Left renal pelvis (tissue), 4 donors: ENCODE measurements around the gene KCTD15. TPM values are rescaled to one million over a fixed set of nuclear protein-coding genes. Genes with fewer than 3 reads are reported as not detected.

Experiments
- DNase-seq, 4 donors: peaks; one replicate each; pipeline ENCODE4 v3.0.0-alpha.2; 2013; ENCODE audit warnings: low read depth in 4 of 4, low spot score in 3 of 4
- polyA plus RNA-seq, 4 donors: library from polyadenylated mRNA; unstranded; fragments of 120-200 nt; gene quantifications; one replicate each; pipeline ENCODE4 v1.2.1, GENCODE V29; 2013; ENCODE audit not compliant: insufficient read length in 4 of 4

The KCTD15 gene
- polyA plus RNA-seq, 4 donors, result 42.1 to 74.7 (median 48.9) TPM

DNA sequence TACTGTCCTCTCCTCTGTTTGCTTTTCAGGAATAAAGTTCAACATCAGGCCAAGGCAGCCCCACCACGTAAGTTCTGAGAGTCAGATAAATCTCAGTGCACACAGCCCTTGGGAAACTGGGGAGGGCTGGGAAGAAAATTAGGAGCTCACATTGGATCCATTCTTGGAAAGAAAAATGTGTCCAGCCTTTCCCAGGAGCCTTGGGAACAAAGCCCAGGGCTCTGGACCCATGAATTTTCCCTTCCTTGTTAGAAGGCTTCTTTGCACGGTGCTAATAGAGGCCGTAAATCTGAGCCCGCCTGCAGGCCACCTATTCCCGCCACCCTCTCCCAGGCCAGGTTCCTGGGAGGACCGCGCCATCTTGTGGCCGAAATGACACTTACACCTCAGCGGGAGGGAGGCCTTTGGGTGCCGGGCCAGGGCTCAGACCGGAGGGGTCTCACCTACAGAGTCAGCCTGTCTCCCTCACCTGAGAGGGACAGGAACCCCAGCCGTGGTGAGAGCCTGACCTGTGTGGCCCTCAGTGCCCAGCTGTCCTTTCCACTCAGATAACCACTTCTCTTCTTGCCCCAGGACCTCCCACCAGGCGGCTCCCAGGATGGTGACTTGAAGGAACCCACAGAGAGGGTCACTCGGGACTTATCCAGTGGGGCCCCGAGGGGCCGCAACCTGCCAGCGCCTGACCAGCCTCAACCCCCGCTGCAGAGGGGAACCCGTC lies 25.1 kb upstream of the KCTD15 start:
- no peak for DNase-seq

DNA sequence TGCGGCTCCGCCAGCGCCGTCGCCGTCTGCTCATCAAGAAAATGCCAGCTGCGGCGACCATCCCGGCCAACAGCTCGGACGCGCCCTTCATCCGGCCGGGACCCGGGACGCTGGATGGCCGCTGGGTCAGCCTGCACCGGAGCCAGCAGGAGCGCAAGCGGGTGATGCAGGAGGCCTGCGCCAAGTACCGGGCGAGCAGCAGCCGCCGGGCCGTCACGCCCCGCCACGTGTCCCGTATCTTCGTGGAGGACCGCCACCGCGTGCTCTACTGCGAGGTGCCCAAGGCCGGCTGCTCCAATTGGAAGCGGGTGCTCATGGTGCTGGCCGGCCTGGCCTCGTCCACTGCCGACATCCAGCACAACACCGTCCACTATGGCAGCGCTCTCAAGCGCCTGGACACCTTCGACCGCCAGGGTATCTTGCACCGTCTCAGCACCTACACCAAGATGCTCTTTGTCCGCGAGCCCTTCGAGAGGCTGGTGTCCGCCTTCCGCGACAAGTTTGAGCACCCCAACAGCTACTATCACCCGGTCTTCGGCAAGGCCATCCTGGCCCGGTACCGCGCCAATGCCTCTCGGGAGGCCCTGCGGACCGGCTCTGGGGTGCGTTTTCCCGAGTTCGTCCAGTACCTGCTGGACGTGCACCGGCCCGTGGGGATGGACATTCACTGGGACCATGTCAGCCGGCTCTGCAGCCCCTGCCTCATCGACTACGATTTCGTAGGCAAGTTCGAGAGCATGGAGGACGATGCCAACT lies 24.4 kb upstream of the KCTD15 start:
- DNase-seq, result no peak

DNA sequence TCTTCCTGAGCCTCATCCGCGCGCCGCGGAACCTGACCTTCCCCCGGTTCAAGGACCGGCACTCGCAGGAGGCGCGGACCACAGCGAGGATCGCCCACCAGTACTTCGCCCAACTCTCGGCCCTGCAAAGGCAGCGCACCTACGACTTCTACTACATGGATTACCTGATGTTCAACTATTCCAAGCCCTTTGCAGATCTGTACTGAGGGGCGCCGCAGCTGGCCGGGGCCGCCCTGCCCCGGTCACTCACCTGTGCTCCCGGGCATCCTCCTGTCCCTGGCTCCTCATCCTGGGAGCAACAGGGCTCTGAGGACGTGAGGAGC lies 23.9 kb upstream of the KCTD15 start:
- no peak for DNase-seq

DNA sequence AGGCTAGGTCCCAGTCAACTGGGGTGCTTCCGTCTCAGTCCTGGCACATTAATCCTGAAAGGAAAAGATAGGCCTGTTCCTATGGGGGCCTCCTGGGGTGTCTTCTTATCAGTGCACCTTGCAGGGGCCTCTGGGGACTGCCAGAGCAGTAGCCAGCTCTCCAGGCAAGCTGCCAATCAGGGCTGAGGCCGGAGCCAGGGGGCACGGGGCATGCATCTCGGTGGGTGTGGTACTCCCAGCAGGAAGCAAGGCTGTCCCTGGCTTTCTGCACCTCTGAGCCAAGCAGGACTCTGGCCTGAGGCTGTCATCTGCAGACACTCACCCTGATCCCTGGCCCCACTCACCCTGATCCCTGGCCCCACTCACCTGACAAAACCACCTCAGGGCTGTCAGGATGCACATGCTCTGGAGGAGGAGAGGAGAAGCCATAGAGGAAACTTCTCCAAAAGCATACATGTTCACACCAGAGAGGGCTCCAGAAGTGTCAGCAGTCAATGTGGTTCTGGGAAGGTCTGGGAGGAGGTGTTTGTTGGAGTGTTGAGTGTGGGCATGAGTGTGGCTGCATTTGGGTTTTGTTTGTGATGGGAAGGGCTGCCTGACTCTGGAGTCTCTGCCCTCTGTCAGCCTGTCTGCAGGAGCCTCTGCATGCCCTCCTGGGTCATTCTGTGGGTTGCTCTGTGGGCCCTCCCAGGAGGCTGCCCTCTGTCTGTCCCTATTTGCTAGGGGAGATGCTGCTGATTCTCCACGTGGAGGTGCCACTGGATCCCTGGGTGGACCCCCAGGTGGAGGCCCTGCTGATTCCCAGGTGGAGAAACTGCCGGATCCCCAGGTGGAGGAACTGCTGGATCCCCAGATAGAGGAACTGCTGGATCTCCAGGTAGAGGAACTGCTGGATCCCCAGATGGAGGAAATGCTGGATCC lies 22.7 kb upstream of the KCTD15 start:
- no peak for DNase-seq

DNA sequence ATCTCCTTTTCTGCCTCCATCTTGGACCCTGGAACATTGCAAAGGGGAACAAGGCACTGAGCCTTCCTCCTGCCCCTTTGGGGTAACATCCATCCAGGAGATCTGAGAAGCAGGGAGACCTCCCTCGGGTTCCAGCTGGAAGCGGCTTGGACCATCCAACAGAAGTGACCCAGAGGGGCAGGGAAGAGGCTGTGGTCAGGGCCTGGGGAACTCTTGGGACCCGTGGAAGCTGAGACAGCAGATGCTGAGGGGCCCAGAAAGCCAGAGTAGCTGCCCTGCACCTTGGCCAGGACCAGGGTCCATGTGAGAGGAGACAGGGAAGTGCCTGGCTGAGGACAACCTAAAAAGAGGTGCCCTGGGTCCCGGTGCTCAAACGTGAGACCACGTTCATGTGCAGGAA lies 21.9 kb upstream of the KCTD15 start:
- DNase-seq, result no peak

DNA sequence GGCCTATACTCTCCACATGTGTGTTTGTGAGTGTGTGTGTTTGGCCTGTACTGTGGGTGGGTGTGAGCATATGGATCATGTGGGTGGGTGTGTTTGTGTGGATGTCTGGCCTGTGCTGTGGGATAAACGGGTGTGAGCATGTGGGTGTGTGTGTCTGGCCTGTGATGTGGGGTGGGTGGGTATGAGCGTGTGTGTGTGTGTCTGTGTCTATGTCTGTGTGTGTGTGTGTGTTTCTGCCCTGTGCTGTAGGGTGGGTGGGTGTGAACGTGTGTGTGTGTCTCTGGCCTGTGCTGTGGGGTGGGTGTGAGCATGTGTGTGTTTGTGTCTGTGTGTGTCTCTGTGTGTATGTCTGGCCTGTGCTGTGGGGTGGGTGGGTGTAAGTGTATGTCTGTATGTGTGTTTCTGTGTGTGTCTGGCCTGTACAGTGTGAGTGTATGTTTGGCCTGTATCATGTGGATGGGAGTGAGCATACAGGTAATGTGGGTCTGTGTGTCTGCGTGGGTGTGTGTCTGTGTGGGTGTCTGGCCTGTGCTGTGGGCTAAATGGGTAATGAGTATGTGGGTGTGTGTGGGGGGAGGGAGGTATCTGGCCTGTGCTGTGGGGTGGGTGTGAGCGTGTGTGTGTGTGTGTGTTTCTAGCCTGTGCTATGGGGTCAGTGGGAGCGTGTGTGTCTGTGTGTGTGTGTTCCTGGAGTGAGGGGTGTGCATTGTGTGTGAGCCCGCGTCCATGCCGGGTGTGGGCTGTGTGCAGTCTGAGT lies 20.8 kb upstream of the KCTD15 start:
- DNase-seq, result no peak

DNA sequence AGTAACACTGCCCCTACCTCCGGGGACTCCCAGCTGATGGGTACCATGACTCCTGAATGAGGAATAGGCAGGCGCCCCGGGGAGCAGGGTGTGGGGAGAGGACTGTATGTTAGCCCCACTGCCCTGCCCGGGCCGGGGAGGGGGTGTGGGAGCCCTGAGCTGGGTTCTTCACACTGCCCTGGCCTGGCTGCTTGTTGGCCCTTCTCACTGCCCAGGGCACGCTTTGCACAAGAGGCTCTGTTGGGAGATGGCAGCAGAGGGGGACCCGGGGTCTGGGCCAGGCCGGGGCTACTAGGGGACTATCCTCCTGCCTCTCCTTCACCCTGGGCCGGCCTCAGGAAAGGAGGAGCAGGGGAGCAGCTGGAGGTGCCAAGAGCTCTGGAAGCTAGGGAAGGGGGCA lies 19.3 kb upstream of the KCTD15 start:
- DNase-seq, result no peak

DNA sequence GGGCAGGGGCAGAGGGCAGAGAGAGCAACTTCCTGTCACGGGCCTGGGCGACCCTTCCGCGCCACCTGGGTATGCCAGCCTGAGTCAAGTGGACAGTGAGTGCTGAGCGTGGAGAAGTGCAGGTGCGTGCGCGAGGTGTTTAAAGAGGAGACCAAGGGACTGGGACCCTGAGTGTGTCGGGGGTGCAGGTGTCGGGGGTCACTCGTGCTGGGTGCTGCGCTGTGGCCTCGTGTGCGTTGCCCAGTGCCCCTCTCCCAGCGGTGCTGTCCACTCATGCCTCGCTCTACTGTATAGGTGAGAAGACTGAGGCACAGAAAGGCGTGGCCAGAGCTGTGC lies 18.9 kb upstream of the KCTD15 start:
- DNase-seq, result no peak

DNA sequence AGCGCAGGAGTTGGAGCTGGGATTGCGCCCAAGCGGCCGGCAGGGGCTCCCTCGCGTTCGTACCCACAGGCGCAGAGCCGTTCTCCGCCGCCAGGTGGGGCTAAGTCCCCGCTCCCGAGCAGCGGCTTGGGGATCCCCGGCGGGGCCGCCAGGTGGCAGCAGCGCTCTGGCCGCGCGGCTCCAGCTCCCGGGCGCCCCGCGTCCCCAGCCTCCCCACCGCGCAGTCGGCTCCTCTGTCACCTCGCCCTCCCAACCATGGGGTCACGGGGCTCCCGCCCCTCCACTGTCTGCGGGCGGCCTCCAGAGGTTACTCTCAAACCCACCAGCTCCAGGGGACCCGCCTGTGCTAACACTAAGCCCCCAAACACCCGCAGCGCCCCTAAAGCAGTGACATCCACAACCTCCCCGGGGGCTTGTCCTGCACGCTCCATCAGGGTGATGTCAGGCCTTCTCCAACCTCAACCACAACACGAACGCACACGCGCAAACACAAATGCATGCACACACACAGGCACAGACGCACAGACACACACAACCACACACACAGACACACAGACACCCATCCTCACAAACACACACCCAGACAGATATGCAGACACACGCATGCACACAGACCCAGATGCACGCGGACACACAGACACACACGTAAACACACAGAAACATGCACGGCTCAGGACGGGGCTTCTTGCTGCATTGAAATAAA lies 18.4 kb upstream of the KCTD15 start:
- DNase-seq, result peak in 1 of 4 donors; percentile 47

DNA sequence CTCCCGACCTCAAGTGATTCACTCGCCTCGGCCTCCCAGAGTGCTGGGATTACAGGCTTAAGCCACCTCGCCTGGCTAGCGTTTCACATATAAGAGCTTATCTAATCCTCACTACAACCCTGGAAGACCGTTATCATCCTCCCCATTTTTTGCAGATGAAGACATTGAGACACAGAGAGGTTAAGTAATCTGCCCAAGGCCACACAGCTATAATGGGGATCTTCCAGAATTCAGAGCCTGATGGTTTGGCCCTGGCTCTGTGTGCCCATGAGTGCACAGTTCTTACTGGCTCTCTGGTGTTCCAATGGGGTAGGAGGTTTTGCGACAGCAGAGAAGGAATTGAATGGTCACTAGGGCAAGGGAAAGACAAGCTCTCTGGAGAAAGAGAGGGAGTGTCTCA lies 16.8 kb upstream of the KCTD15 start:
- DNase-seq, result no peak

DNA sequence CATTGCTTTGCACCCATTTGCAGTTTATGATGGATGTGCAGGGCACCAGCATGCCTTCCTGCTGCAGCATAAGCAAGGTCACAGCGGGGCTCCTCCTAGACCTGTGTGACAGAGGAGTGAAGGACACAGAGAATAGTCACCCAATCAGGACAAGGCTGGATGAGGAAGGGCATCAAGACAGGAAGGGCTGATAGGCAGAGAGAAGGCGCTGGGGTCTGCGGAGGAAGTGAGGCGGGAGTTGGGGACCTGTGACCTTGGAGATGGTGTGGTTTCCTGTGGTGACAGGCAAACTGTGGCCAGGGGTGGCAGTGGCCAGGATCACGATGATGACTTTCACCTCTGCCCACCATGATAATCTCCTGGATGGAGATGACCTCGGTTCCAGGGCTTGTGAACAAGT lies 16.4 kb upstream of the KCTD15 start:
- DNase-seq, result no peak

DNA sequence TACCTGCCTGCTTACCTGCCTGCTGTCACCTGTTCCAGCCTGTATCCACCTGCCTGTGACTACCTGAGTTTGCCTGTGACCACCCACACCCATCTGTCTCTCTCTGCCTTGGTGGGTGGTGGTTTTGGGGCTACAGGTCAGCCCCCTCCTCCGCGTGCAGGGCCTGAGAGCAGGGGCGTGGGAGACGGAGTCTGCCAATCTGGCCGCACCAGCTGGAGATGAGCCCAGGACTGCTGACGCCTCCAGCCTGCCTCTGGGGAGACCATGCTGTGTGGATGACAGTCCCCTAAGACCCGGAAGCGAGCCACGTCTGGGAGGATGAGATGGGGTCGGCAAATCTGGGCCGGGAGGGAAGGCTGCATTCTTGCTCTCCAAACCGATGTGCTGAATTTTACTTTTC lies 15.9 kb upstream of the KCTD15 start:
- no peak for DNase-seq

DNA sequence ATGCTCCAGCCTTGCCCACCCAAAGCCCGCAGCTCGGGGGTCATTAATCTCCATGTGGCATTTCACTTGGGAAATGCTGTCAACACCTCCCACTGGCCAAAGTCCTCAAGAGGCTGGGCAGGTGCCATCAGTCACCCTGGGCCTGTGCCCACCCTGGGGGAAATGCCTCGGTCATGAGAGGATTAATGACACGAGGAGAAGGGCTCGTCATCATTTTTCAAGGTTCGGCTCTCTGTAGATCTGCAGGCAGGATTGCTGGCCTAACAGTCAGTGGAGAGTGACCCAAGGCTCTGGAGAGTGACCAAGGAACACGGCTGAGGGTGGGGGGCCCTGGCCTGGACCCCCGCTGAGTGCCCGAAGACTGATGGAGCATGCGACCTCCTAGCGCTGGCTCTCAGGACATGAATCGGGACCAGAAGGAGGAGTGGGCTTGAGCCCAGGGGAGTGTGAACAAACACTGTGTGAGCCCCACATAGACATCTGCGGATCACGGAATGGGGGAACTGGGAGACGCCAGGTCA lies 15.2 kb upstream of the KCTD15 start:
- no peak for DNase-seq

DNA sequence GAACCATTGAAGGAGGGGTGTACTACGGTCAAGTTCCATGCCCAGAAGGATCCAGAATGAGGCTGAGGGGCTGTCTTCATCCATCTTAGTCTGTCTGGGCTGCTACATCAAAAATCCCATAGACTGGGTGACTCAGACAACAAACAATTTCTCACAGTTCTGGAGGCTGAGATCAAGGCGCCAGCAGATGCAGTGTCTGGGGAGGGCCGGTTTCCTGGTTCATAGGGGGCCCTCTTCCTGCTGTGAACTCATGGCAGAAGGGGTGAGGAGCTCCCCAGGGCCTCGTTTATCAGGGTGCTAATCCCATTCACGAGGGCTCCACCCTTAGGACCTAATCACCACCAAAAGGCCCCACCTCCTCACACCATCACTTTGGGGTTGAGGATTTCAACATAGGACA lies 14.7 kb upstream of the KCTD15 start:
- DNase-seq, result no peak

DNA sequence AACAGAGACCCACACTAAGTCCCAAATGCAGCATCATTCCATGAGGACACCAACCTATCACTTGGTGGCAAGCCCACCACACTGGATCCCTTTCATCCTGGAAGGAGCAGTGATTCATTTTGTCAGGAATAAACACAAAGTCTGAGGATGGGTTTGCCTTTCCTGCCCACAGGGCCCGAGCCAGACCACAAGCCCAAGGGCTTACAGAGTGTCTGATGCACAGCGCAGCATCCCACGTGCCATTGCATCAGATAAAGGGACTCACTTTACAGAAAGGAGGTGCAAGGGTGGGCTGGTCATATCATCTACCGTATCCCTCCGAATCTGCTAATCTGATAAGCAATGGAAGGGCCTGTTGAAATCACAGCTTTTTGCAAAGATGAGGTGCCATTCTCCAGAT lies 12.2 kb upstream of the KCTD15 start:
- DNase-seq, result no peak

DNA sequence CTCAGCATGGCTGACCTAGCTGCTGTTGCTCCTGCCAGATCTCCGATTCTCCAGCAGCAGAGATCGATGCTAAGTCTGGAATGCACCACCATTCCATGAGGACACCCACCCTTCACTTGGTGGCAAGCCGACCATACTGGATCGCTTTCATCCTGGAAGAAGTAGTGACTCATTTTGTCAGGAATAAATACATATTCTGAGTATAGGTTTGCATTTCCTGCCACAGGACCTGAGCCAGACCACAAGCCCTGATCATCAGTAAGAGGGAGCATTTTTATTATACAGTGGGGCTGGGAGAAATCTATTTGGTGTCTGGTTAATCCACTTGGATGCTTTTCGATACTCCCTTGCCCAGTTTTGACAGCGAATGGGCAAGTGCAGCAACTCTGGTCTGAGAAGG lies 10.9 kb upstream of the KCTD15 start:
- DNase-seq, result no peak

DNA sequence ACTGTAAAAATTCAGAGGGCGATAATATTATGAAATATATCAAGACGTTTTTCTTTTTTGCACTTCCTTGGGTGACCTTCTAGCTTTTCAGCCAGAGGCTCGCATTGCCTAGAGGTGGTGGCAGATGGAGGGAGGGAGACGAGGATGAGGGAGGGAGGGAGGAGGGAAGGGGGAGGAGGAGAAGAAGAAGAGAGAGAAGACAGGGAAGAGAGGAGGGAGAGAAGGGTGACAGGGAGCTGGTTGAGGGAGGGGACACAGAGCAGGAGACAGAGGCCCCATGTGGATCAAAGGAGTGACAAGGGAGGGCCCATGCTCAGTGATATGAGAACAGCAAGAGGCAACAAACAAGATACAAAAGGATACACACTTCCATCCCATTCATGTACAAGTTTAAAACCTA lies 8.0 kb upstream of the KCTD15 start:
- DNase-seq, result no peak

DNA sequence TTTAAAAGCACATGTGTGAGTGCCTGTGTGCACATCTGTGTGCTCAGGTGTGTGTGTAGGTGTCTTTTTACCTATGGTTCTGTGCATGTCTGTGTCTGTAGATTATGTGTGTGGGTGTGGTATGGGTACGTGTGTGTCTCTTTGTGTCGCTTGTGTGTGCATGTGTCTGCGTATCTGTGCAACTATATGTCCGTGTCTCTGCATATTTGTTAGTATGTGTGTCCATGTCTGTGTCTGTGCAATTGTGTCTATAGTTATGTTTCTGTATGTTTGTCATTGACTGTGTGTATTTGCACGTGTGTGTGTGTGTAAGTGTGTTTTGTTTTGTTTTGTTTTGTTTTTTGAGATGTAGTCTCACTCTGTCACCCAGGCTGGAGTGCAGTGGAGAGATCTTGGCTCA lies 7.3 kb upstream of the KCTD15 start:
- DNase-seq, result no peak

DNA sequence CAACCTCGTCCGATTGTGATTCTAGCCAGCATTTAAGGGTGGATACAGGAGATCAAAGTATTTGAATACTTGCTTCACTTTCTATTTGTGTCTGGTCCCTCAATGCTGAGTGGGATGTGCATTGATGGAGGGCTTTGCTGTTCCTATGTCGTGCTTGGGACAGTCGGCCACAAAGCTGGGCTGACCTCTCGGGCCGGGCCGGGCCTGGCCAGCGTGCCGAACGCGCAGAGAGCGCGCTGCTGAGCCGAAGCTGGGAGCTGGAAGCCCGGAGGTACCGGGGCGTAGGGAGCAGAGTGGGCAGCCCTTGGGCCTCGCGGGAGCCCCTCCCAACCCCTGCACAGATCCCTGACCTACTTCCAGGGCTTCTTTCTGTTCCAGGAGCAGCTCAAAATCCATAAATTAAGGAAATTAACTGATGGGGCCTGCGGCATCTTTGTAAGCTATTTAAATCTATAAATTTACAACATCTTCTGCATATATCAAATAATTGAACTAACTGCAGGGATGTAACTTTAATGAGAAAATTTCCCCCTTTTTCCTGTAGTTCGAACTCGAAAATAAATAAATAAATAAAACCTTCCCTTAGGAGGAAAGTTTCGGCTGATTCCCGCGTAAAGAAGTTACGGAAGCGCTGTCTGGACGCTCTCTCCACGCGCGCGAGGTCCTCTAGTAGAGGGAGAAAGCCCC lies 1.8 kb upstream of the KCTD15 start:
- no peak for DNase-seq
